ENCODE measurements around the gene DCN. TPM values are rescaled to one million over a fixed set of nuclear protein-coding genes. Genes with fewer than 3 reads are reported as not detected.
A peak's percentile ranks its signal among the peaks of the same experiment; 100 is the strongest.

Gene DCN
- total RNA-seq, 1 experiment from 2014 or later = 0.95 TPM

DNA sequence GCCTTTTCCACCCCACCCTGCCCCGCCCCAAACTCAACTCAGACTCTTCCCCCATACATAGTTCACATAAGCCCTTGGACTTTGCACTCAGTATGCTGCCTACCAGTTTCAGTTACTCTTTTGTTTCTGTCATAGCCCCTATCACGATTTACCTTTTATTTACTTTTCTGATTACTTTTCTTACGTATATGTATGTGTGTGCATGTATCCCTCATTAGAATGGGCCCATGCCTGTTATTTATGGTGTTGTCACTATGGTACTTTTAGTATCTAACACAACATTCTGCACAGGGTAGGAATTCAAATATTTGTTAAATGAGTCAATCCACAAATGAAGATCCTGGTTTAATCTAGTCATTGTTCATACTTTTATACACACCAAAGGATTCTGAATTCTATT, 54.9 kb downstream of the DCN start:
- Mint-ChIP-seq H3K9me3 (ENCODE audit: unreplicated experiment) (no peaks in the 10 kb centered on the region), H3K27ac (ENCODE audit: unreplicated experiment) (peak overlapping the region; percentile 21), H3K4me1 (ENCODE audit: low read depth, unreplicated experiment) (peaks cover 8% of the 10 kb centered on the region), H3K27me3 (ENCODE audit: insufficient read depth, unreplicated experiment) (no peaks in the 10 kb centered on the region), H3K36me3 (ENCODE audit: insufficient read depth, unreplicated experiment) (no peaks in the 10 kb centered on the region), H3K4me3 (ENCODE audit: unreplicated experiment) (no peak overlapping the region)
- Histone ChIP-seq H3K4me1 (peaks cover 12% of the 10 kb centered on the region; the same call in 1 of the 2 replicates), H3K27me3 (replicated peaks; ENCODE audit: control insufficient read depth, insufficient read depth, low read length) (no peaks in the 10 kb centered on the region), H3K9me3 (no peaks in the 10 kb centered on the region), H3K4me3 (ENCODE audit: low read depth, low read length) (no peak overlapping the region), H3K36me3 (ENCODE audit: control insufficient read depth, insufficient read depth, low read length) (no peaks in the 10 kb centered on the region)
- CTCF ChIA-PET = no interaction called here
- TF ChIP-seq, protein P1, sequence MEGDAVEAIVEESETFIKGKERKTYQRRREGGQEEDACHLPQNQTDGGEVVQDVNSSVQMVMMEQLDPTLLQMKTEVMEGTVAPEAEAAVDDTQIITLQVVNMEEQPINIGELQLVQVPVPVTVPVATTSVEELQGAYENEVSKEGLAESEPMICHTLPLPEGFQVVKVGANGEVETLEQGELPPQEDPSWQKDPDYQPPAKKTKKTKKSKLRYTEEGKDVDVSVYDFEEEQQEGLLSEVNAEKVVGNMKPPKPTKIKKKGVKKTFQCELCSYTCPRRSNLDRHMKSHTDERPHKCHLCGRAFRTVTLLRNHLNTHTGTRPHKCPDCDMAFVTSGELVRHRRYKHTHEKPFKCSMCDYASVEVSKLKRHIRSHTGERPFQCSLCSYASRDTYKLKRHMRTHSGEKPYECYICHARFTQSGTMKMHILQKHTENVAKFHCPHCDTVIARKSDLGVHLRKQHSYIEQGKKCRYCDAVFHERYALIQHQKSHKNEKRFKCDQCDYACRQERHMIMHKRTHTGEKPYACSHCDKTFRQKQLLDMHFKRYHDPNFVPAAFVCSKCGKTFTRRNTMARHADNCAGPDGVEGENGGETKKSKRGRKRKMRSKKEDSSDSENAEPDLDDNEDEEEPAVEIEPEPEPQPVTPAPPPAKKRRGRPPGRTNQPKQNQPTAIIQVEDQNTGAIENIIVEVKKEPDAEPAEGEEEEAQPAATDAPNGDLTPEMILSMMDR (IDR thresholded peaks at IDR 0.05; ENCODE audit: insufficient read depth in 1 of 2, low read depth in 1 of 2, low read length in 1 of 2, severe bottlenecking in 1 of 2, unreplicated experiment in 1 of 2) = no peak
- BruUV-seq (replicated peaks) = no TSS peak
- POLR2A ChIA-PET = no interaction called here
- no peak for DNase-seq
- intact Hi-C loops (cut with micrococcal nuclease; ENCODE audit: unreplicated experiment) = no loop called here

DNA sequence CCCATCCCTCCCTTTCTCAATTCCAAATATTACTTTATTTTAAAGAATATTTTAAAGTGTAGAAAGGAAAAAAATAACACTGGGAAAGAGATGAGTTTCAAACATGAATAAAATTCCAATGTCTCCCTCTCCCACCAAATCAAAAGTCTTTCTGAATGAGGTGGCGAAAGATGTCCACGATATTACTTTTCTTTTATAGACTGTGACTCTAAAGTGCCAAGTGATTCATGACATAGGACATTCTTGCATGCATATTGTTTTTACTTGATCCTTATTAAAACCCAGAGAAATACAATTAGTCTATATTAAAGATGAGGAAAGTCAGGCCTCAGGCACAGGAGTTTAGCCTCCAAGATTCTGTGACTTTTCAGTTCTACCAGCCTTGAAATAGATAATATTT, 55.3 kb downstream of the DCN start:
- POLR2A ChIA-PET = no interaction called here
- no peaks in the 10 kb centered on the region for H3K9me3 ChIP-seq

DNA sequence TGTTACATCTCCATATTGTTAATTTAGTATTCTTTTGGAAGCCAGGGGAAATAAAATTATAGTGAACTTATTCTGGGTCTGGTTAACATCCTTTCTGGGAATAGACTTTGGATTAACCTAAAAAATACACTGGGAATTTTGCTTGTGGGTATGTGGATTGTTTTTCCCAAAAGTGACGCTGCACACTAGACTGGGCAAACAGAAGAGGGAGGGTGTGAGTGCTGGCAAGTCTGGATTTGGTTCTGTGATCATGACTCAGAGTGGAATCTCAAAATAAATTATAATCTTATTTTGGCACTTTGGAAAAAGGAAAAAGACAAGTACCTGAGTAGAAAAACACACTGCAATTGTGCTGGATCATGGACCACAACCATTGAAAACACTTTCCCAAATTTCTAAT, 56.1 kb downstream of the DCN start:
- POLR2A ChIA-PET = no interaction called here
- H3K36me3 ChIP-seq (ENCODE audit: control insufficient read depth, insufficient read depth, low read length) = no peaks in the 10 kb centered on the region
- H3K36me3 Mint-ChIP-seq (ENCODE audit: insufficient read depth, unreplicated experiment) = no peaks in the 10 kb centered on the region

More for the DNA sequence above, 55.3 kb downstream of the DCN start:
- peak overlapping the region; percentile 21 for H3K27ac Mint-ChIP-seq (ENCODE audit: unreplicated experiment)
- Histone ChIP-seq H3K36me3 (ENCODE audit: control insufficient read depth, insufficient read depth, low read length) (no peaks in the 10 kb centered on the region), H3K27me3 (replicated peaks; ENCODE audit: control insufficient read depth, insufficient read depth, low read length) (no peaks in the 10 kb centered on the region), H3K4me3 (ENCODE audit: low read depth, low read length) (no peak overlapping the region), H3K4me1 (peaks cover 12% of the 10 kb centered on the region; the same call in 1 of the 2 replicates)
- TF ChIP-seq, protein P1 (IDR thresholded peaks at IDR 0.05; ENCODE audit: insufficient read depth in 1 of 2, low read depth in 1 of 2, low read length in 1 of 2, severe bottlenecking in 1 of 2, unreplicated experiment in 1 of 2) = no peak
- intact Hi-C loops (cut with micrococcal nuclease; ENCODE audit: unreplicated experiment) = no loop called here
- H3K27me3 Mint-ChIP-seq (ENCODE audit: insufficient read depth, unreplicated experiment) = no peaks in the 10 kb centered on the region
- CTCF ChIA-PET = no interaction called here
- H3K36me3 Mint-ChIP-seq (ENCODE audit: insufficient read depth, unreplicated experiment) = no peaks in the 10 kb centered on the region
- H3K4me1 Mint-ChIP-seq (ENCODE audit: low read depth, unreplicated experiment) = peaks cover 8% of the 10 kb centered on the region
- no peak for DNase-seq
- H3K9me3 Mint-ChIP-seq (ENCODE audit: unreplicated experiment) = peaks cover 3% of the 10 kb centered on the region
- BruUV-seq (replicated peaks) = no TSS peak
- H3K4me3 Mint-ChIP-seq (ENCODE audit: unreplicated experiment) = no peak overlapping the region

More for the DNA sequence above, 56.1 kb downstream of the DCN start:
- H3K27ac Mint-ChIP-seq (ENCODE audit: unreplicated experiment) = no peak overlapping the region
- CTCF ChIA-PET = no interaction called here
- H3K9me3 Mint-ChIP-seq (ENCODE audit: unreplicated experiment) = peaks cover 6% of the 10 kb centered on the region
- intact Hi-C loops (cut with micrococcal nuclease; ENCODE audit: unreplicated experiment) = no loop called here
- H3K4me1 Mint-ChIP-seq (ENCODE audit: low read depth, unreplicated experiment) = peaks cover 8% of the 10 kb centered on the region
- DNase-seq = no peak
- H3K4me3 Mint-ChIP-seq (ENCODE audit: unreplicated experiment) = no peak overlapping the region
- TF ChIP-seq, protein P1 (IDR thresholded peaks at IDR 0.05; ENCODE audit: insufficient read depth in 1 of 2, low read depth in 1 of 2, low read length in 1 of 2, severe bottlenecking in 1 of 2, unreplicated experiment in 1 of 2) = no peak
- no peaks in the 10 kb centered on the region for H3K27me3 Mint-ChIP-seq (ENCODE audit: insufficient read depth, unreplicated experiment)
- H3K9me3 ChIP-seq = no peaks in the 10 kb centered on the region
- no peak overlapping the region for H3K4me3 ChIP-seq (ENCODE audit: low read depth, low read length)
- peaks cover 12% of the 10 kb centered on the region; the same call in 1 of the 2 replicates for H3K4me1 ChIP-seq
- no TSS peak for BruUV-seq (replicated peaks)
- H3K27me3 ChIP-seq (replicated peaks; ENCODE audit: control insufficient read depth, insufficient read depth, low read length) = no peaks in the 10 kb centered on the region

All from Caco-2 (cell line).